Fibroblast of villous mesenchyme (primary cell): Measurements from ENCODE around the gene CDCP1. TPM values are rescaled to one million over a fixed set of nuclear protein-coding genes. Genes with fewer than 3 reads are reported as not detected.

Experiments used
- DNase-seq: peaks from one replicate; pipeline ENCODE4 v3.0.0-alpha.2; 2010; ENCODE audit warnings: low read depth
- H3K4me3 ChIP-seq: 2 replicates; pipeline ENCODE4 v1.5.1; 2011; ENCODE audit warnings: low read depth, mild to moderate bottlenecking, low read length
- CTCF ChIP-seq: IDR thresholded peaks from 2 replicates; pipeline ENCODE4 v1.5.1; 2012; ENCODE audit warnings: low read depth, mild to moderate bottlenecking, low read length; ENCODE audit not compliant: insufficient read depth
- total RNA-seq: library from RNA; depleted of rRNA; stranded (reverse); fragments of >200 nt; gene quantifications from 2 replicates; pipeline ENCODE4 v1.2.3, GENCODE V29; 2012

Gene CDCP1
- total RNA-seq, 1 donor, result 10.4 TPM

GRCh38 chr3:45087155-45087554 lies 59.0 kb downstream of the CDCP1 start:
- H3K4me3 ChIP-seq, result no peak overlapping the region
- no peak for TF ChIP-seq CTCF
- DNase-seq, result no peak

- peak; percentile 83 for DNase-seq
- no peak for TF ChIP-seq CTCF
- no peak overlapping the region for H3K4me3 ChIP-seq
These were observed 61.1 kb downstream of the CDCP1 start for GRCh38 chr3:45084820-45085816.

- DNase-seq, result no peak
- TF ChIP-seq CTCF, result no peak
- H3K4me3 ChIP-seq, result no peak overlapping the region
These were observed 61.8 kb downstream of the CDCP1 start for GRCh38 chr3:45084361-45084760.

GRCh38 chr3:45083023-45083422 lies 63.2 kb downstream of the CDCP1 start:
- no peak for DNase-seq
- H3K4me3 ChIP-seq, result no peak overlapping the region
- TF ChIP-seq CTCF, result no peak

GRCh38 chr3:45082142-45082538 lies 64.0 kb downstream of the CDCP1 start:
- no peak for TF ChIP-seq CTCF
- DNase-seq, result peak; percentile 58

GRCh38 chr3:45081506-45082141 lies 64.6 kb downstream of the CDCP1 start:
- DNase-seq, result no peak
- no peak for TF ChIP-seq CTCF
- H3K4me3 ChIP-seq, result no peak overlapping the region

More at GRCh38 chr3:45082142-45082538, 64.0 kb downstream of the CDCP1 start:
- no peak overlapping the region for H3K4me3 ChIP-seq
